SKM-1 treated with dmso at 0.1 percent for 144 hours (cell line): ENCODE results near the gene LMCD1.

Experiments used
- DNase-seq: peaks from one replicate; lab custom pipeline; 2025; ENCODE audit not compliant: unreplicated experiment; lab: John Stamatoyannopoulos, UW

LMCD1 gene

DNA sequence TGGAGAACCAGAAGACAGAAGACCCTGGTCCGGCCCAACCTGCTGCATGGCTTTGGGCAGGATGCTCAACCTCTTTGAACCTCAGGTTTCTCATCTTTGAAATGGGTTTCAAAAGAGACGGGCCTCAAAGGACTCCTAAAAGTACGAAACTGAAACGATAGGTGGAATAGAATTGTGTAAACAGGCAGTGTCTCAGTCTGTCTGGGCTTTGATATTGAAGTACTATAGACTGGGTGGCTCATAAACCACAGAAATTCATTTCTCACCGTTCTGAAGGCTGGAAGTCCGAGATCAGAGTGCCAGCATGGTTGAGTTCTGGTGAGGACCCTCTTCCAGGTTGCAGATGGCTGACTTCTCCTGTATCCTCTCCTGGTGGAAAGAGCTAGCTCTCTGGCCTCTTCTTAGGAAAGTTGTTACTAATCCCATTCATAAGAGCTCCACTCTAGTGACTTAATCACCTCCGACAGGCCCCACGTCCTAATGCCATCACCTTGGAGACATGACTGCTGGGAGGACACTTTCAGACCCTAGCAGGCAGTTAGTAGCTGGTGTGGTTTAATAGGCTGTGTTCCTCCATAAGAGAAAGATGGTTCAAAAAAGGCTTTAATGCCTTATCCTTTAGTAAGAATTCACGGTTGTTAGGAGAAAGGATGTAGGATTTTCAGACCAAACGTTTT lies 107.3 kb downstream of the LMCD1 start:
- no peak for DNase-seq

DNA sequence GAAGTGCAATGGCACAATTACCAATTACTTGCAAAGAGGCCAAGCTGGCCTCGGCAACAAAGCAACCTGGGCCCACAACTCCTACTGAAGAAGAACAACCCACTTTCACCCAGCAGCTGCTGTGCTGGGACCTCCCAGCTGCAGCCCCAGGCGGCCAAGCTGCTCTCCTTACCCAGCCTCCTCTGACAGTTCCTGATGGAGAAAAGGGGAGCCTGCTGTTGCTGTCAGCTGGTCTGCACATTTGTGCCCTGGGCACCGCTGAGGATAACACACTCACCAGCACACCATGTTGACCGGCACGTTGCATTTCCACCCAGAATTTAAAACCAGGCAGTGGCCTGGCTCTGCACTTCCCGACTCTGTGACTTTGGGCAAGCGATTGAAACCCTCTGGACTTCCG lies 109.3 kb downstream of the LMCD1 start:
- no peak for DNase-seq

DNA sequence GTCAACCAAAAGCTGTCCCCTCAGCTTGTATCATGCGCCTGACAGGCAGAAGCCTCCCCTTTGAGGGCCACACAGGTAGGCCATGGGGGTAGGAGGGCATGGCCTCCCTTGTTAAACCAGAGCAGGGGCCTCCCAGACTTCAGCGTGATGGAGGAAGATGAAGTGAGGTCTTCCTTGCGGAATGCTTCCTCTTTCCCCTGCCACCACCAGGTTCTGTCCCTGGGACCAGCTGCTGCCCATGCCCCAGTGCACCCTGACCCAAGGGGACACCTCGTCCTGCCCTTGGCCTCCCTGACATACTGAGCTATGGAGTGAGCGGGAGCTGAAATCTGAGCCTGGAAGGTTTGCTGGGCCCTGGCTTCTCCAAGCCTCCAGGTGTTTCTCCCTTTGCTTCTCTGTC lies 116.3 kb downstream of the LMCD1 start:
- no peak for DNase-seq

DNA sequence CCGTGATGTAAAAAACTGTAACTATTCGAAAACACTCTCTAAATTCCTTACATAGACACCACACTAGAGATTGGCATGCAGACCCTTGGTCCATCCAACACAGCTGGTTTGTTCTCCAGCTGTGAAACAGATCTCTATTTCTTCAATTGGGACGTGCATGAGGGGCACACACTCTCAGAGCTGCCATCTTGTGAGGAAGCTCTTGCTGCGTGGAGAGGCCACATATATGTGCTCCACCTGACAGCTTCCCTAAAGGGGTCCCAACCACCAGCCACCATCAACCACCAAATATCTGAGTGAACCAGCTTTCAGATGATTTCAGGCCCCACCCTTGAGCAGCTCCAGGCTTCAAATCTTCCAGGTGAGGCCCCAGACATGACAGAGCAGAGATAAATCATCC lies 117.3 kb downstream of the LMCD1 start:
- no peak for DNase-seq

DNA sequence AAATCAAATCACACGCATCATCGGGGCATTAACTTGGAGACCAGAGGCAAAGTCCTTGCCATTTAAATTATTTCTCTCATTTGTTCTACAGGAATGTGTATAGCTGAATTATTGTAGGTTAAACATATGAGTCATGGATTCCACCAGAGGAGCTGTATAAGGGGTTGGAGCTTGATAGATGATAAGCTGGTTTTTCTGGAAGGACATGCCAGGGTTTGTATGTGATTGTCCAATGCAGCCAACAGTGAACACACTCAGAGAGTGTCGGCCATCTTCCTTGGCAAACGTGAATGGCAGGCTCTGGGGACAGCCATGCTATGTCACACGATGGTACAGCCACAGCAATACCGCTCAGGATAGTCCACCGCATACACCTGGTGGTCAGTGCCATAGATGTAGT lies 117.9 kb downstream of the LMCD1 start:
- DNase-seq: no peak

DNA sequence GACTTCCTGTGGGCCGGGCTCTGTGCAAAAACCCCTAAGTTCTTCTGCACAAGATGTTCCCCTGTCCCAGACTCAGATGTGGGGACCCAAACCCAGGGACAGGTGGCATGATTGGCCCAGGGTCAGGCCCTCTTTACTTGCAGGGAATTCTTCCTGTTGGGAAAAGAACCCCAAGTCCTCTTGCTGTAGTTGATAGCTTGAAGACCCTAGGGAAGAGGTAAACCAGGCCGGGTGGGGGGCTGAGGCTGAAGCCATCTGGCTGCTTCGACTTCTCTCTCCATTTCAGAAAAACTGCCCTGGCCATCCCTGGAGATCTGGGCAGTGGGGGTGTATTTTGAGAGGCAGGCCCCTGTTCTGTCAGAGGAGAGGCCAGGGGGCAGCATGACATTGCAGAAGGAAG lies 119.5 kb downstream of the LMCD1 start:
- DNase-seq: no peak

DNA sequence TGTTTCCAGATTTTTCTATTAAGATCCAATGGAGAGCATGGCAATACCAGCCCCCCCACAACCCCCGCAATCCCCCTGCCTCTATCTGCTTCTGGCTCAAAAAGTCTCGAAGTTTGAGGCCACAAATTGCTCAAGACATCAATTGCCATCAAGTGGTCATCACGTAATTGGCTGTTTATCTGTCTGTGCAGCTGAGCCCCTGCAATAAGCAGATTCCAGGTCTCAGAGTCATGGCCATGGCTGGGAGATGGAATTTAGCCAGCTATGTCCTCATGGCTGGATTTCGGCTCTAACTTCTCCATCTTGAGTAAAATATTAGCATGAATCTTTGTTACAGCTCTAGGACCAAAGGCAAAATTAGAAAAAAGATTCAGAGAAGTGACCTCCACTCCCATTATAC lies 120.2 kb downstream of the LMCD1 start:
- DNase-seq: no peak

DNA sequence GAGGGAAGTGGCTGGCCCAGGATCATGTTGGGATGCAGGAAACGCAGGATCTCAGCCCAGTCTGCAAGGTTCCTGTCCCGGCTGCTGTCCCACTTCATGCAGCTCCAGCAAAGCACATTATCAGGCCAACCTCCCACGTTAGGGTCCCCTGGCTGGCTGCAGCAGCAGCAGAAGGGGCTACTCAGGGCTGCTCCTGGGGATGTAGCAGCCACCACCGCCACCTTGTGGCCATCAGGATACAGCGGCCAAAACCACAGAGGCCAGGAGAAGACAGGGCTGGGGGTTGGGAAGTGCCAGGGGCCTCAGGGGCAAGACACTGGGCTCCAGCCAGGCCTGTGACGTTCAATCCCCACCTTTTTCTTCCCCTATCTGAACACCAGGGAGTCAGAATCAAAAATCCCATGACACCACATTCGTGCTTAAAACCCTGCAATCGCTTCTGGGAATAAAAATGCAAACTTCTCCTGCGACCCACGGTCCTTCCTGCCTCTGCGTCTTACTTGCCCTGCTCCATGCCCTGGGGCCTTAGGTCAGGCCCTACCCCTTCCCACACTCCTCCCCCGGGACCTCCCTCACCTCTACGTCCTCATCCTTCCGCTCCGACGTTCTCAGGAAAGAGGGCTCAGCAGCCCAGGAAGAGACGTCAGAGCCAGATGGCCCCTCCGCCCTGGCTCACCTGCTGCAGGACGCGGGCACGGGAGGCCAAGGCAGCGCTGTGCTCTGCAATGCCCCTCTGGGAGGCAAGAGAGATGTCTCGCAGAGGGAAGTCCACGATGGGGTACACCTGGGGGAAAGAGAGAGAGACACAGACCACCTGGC lies 121.5 kb downstream of the LMCD1 start:
- DNase-seq: peak; percentile 34

DNA sequence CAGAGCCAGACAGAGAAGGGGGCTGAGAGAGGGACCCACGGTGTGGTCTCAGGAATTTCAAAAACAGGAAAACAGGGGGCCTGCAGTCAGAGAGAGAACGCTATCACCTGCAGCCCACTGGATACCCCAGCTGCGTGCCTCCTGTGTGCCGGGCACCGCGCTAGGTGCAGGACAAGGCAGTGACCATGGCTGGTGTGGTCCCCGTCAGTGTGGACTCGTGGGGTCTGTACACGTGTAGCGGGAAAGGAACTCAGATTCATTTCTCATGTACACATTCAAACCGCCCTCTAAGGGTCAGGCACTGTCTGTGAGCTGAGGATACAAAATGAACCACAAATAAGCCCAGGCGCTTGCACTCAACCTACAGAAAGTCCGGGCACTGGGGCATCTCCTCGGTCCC lies 122.1 kb downstream of the LMCD1 start:
- DNase-seq: no peak
